GM21717 (cell line): Measurements from ENCODE around the gene TPPP2.
"Not testable (repeated sequence)": the region's sequence is repeated elsewhere in the genome, so short reads cannot be mapped to it uniquely, and the experiment has no call there.

ENCODE experiments used
- ATAC-seq: cut with Tn5 transposase; IDR thresholded peaks from one replicate; pipeline ENCODE4 v1.9.1; 2021; ENCODE audit warnings: mild to moderate bottlenecking, moderate library complexity; ENCODE audit not compliant: unreplicated experiment

Gene TPPP2

DNA sequence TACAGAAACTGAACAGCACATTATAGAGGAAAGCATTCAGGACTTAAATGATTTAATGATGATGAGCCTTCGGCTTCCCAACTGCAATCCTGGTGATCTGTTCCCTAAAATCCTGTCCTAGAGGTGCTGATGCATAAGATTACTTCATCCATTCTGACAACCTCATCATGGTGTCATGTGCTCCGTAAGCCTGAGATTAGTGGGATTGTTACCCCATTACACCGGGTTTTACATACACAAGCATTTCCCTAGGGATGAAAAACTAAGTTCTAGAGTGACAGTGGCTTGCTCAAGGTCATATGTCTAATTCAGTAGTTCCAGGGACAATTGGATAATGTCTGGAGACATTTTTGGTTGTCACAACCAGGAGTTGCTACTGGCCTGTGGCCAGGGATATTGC lies 7.1 kb downstream of the TPPP2 start:
- ATAC-seq: no peak

DNA sequence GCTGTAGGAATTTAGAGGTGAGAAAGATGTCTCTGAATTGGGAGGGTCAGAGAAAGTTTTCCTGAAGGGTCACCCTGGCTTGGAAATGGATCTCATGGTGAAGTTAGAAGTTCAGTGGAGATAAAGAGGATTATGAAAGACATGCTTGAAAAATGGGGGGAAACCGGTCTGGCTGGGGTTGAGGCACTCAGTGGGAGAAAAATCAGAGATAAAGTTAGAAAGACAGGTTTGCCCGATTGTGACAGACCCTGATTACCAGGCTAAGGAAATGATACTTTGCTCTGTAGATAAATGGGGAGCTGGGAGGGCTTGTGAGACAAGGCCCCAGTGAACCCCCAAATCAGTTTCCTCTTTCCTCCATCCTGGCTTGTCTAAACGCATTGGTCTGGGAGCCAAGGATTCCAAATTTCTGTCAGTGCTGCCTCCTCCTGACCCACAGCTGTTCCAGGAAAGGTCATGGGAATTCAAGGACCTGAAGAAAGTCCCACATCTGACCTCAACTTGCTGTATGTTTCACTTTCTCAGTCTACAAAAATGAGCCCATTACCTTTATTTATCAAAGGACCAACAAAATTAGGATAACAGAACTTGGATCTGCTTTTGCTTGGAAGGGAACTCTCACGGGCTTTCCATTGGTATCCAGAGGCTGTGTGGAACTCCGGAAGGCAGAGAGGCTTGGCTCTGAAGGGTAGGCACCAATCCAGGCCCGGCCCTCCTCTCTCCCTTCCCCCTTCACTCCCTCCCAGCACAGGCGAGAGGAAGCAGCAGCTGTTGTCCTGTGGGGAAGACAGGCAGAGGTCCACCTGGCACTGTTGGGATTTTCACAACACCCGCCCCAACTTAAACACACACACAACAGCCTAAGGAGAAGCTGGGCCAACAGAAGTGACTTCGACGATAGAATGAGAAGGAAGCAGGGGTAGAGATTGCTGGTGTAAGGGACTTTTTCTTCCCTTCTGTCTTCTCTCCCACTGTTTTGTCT lies 8.7 kb downstream of the TPPP2 start:
- no peak for ATAC-seq

DNA sequence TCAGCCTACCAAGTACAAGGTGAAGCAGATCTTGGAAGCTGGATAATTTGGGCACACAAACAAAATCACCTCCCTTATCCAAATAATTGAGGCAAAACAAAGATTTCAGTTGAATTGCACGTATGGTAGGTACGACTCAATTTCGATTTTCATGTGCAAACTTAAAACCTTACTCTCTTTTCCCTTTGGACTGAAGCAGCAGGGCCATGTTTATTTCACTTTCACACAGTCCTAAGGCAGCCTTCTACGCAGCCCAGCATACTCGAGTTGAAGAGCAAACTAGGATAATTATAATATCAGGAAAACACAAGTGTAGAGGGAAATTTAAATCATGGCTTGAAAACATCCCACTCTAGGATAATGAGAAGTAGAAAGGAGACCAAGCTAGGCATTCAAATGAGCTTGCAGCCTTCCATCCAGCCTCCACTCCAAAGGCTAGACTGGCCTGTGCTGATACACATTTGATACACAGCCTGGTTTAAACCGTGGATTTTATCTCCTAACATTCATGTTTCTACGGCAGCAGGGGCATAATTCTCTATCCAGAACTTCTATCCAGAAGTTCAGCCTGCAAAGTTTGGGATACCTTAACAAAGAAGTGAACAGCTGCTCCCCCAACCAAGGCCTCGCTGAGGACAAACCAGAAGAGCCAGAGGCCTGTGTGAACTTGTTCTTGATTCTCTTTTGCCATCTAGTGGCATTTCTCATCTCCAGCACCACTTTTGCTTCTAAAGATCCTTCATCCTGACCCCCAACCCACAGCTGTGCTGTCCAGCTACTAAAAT lies 9.8 kb downstream of the TPPP2 start:
- no peak for ATAC-seq

DNA sequence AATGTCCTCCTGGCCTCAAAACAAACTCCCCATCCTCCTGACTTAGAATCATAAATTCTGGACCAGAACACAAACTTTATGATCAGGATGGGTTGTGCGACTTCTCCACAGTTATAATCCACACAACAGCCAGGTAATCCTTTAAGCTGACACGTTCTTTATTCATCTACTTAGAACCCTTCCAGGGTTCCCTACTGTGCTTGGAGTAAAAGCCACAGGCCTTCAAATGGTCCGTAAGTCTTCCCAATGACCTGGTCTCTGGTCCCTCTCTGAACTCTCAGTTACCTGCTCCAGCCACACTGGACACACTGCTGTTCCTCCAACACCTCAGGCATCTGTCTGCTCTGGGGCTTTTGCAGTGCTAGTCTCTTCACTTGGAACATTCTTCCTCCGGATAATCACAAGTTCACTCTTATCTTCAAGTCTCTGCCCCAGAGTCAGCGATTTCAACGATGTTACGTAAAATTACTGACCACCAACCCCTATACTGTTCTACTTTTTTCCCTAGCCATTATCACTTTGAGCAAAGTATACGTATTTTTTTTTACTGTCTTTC lies 10.4 kb downstream of the TPPP2 start:
- ATAC-seq: no peak

DNA sequence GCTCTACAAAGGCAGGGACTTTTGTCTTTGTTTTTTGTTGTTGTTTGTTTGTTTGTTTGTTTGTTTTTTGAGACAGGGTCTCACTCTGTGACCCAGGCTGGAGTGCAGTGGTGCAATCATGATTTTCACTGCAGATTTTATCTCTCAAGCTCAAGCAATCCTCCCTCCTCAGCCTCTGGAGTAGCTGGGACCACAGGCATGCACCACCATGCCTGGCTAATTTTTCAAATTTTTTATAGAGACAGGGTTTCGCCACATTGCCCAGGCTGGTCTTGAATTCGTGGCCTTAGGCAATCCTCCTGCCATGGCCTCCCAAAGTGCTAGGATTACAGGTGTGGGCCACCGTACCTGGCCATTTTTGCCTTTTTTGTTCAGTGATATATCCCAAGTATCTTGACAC lies 10.9 kb downstream of the TPPP2 start:
- not testable (repeated sequence) for ATAC-seq

DNA sequence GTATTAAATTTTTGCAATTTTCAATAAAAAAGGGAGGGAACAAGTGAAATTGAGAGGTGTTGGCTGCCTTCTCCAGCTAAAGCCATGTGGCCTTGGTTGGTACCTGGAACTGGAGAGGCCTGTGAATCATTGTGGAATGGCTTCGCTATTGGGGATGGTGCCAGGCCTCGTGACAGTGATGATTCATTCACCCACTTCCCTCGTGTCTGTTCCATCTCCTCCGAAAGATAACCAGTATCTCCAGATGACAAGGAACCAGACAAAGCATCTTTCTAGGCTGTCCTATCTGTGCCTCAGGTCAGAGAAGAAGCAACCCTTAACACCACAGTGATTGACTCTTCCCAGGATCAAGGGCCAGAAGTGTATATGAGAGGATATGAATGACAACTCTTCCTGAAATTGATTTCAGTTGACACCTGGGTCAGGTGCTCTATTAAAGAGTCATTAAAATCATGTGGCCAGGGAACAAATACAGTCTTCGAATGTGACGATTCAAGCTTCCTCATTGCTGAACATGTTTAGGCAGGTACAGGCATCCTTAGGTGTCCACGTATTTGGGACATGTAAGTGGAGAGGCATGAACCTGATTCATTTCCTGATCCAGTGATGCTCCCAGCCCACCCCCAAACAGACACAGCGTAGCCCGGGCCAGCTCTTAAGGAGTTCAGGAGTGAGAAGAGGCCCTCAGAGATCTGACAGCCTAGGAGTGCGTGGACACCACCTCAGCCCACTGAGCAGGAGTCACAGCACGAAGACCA lies 11.8 kb downstream of the TPPP2 start, which contains the start of gene RNASE7:
RNASE7 (plus strand) TSS at position 687 of the 758 bp plus-strand sequence. CDS start 631 bp downstream, outside the sequence.
- no peak for ATAC-seq

DNA sequence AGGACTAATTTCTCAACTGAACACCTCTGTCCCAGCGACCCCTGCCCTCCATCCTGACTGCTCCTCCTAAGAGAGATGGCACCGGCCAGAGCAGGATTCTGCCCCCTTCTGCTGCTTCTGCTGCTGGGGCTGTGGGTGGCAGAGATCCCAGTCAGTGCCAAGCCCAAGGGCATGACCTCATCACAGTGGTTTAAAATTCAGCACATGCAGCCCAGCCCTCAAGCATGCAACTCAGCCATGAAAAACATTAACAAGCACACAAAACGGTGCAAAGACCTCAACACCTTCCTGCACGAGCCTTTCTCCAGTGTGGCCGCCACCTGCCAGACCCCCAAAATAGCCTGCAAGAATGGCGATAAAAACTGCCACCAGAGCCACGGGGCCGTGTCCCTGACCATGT lies 12.9 kb downstream of the TPPP2 start:
- no peak for ATAC-seq

DNA sequence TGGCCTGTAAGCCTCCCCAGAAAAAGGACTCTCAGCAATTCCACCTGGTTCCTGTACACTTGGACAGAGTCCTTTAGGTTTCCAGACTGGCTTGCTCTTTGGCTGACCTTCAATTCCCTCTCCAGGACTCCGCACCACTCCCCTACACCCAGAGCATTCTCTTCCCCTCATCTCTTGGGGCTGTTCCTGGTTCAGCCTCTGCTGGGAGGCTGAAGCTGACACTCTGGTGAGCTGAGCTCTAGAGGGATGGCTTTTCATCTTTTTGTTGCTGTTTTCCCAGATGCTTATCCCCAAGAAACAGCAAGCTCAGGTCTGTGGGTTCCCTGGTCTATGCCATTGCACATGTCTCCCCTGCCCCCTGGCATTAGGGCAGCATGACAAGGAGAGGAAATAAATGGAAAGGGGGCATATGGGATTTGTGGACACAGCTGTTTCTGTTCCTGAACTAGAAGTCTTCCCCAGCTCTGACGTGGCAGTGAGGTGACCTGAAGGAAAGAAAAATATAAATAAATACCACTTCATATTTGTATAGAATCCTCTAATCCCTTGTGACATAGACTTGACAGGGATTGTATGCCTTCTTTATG lies 13.5 kb downstream of the TPPP2 start:
- ATAC-seq: no peak

DNA sequence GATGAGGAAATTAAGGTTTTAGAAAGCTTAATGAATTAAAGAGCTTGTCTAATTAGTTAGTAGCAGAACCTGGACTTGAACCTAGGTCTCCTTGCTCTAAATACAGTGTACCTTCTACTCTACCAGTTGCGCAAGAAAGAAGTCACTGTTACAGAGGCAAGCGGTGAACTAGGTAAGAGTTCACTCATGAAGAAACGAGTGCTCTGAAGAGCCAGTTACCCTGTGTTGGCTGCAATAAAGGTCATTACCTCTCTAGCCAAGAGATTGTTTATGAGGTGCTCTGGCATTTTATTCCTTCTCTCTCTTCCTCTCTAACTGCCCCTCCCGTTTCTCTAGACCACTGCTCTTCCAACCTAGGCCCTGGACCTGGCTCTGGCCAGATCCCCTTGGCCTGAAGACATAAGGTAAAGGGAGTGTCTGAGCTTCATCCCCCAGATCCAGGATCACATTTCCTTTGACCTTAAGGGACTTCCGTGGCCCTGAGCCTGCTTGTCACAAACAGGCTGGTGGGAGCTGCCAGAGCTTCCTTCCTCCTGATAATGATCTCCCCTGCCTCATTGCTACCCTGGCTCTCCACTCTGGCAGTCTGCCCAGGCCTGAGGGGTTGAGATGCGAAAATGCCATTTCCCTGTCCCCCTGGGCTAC lies 14.1 kb downstream of the TPPP2 start:
- no peak for ATAC-seq

DNA sequence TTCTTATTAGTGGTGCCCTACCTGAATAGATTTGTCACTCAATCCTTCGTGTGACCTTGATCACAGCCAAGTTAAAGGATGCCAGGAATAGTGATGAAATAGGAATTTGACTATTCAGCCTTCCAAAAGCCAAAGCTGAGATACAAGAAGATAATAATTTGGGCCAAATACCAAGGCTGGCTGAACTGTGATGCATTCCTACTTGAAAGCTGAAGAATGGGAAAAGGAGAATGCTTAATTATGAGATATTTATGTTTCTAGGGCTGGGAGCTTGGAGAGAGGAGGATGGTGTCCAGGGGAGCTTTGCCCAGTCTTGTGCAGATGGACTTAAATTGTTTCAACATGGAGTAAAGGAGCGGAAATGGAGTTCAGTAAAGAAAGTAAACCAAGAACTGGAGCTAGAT lies 17.4 kb downstream of the TPPP2 start:
- no peak for ATAC-seq

DNA sequence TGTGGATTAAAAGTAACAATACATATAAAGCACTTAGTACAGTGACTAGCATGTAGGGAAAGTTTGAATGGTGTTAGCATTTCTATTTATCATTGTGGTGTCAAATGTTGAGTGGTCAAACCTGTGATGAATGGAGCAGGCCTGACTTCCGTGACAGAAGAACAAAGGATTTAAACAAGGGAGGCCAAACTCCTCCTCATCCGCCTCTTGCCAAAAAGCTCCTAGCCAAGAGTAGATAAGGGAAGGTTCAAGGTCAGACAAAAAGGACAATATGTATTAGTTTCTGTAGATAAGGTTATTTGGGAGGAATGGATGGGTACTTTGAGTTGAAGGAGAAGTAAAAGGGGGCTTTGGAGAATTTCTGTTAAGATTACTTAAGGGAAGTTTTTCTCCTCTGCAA lies 18.6 kb downstream of the TPPP2 start:
- no peak for ATAC-seq

DNA sequence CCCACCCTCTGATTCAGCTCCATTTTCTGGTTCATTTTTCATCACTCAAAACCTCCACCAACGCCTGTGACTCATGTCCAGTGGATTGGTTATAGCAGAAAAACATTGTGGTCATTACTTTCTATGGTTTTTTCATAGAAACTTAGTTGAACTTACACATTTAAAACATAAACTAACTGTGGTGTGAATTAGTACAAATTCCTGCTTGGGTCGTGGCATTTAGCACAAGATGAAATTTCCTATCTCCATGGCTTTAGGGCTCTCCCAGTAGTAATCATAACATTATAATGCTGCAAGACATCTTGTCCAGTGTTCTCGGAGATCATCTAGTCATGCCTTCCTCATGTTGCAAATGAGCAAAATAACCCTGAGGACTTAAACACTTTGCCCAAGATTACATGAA lies 19.3 kb downstream of the TPPP2 start:
- no peak for ATAC-seq

DNA sequence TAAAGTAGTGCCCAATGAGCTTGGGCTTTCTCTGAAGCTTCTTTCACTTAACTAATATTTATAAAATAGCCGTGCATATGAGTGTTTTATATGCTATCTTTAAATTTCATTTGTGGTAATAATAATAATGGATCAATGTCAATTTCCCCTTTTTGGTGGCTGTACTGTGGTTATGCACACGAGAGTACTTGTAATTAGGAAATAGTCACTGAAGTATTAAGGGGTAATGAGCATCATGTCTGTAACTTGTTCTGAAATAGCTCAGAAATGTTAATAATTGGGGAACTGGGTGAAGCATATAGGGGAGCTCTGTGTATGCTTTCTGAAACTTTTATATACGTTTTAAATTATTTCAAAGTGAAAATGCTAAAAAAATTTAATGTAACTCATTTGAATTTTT lies 20.6 kb downstream of the TPPP2 start:
- no peak for ATAC-seq

DNA sequence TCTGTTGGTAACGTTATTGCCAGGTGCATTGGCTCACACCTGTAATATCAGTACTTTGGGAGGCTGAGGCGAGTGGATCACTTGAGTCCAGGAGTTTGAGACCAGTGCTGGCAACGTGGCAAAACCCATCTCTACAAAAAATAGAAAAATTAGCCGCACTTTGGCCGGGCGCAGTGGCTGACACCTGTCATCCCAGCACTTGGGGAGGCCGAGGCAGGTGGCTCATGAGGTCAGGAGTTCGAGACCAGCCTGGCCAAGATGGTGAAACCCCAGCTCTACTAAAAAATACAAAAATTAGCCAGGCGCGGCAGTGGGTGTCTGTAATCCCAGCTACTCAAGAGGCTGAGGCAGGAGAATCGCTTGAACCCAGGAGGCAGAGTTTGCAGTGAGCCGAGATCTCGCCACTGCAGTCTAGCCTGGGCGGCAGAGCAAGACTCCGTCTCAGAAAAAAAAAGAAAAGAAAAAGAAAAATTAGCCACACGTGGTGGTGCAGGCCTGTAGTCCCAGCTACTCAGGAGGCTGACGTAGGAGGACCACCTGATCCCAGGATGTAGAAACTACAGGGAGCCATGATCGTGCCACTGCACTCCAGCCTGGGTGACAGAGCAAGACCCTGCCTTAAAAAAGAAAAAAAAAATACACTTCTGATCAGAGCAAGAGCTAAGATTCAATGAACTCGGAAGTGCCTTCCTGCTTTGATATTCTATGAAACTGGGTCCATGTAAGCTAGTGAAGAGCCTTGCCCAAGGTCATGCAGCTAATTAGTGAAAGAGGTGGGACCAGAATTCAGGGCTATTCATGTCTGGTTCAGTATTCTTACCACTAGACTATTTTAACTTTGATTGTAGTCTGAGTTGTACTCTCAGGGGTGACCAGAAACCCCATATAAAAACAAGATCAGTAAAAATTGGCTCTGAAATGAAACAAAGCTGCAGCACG lies 23.4 kb downstream of the TPPP2 start:
- ATAC-seq: no peak

DNA sequence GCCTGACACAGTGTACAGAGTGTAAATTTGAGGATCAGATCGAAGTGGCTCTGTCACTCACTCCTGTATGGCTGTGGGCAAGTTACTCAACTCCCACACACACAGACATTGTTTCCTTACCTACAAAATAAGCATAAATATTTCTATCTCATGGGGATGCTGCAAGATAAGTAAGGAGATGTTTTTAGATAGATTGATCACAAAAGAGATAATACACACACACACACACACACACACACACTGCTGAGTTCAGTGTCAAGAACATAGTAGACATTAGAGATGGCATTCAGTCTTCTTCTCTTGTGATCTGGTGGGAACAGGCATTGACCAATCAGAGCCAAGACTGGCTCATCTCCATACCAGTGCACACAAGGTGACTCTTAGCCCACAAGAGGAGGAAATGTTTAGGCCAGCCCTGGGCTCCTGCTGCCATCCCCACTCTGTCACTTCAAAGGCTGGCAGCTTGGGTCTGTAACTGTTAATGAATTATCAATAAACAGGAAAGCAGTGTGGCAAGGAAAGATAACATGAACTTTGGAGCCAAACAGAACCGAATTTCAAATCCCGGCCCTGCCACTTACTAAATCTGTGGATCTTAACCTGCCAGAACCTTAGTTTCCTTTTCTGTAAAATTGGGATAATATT lies 24.2 kb downstream of the TPPP2 start:
- ATAC-seq: no peak

DNA sequence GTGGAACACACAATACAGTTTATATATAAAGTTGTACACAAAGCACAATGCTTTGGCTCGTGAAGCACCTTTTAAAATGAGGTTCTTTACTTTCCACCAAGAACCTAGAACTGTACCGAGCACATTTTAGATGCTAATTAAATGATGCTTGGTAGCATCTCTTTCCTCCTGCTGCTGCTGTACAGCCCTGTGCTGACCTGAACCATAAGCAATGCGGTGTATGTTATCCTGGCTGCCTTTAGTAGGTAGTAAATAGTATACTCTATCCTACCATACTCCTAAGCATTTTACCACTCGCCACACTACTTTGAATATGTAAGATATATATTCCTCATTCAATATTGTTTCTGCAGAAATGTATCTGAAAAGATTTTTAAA lies 24.7 kb downstream of the TPPP2 start:
- ATAC-seq: no peak

DNA sequence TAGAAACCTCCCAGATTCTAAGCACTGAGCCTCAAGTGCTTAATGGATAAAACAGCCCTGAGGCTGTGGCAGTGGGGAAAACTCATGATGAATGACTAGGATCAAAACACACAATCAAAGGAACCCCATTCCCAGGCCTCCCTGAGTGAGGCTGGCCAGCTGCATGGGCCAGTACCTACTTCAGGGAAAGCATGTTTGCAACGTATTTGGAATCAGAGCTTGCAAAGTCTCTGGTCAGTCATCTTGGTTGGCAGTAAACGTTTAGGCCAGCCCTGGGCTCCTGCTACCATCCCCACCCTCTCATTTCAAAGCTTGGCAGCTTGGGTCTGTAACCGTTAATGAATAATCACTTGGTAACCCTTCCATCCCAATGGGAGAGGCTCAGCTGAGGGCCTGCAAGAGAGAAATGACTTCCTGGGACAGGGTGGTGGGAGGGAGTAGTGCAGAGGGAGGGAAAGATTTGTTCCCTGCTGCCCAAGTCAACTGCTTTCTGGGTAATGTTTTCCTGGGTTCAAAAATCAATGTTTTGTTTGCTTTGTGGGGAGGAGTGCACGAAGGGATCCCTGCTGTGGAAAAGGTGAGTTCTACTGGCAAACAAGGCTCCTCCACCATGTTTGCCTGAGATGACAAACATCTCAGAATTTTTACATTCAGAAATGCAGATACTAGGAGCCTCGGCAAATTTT lies 25.6 kb downstream of the TPPP2 start:
- ATAC-seq: no peak
